A549 (cell line): ENCODE data around the gene CTNNA3.

Source experiments
- CTCF ChIP-seq: fragments of >200 bp; sonication (Bioruptor Twin); formaldehyde crosslinking; IDR thresholded peaks from 3 replicates; pipeline ENCODE4 v1.5.1; 2016
- POLR2A ChIP-seq: IDR thresholded peaks from 2 replicates; pipeline ENCODE4 v1.6.1; 2012; ENCODE audit warnings: mild to moderate bottlenecking, low read length
- RAD21 ChIP-seq, 2 experiments: fragments of >200 bp in 1 of 2; sonication (Bioruptor Twin) in 1 of 2; formaldehyde crosslinking in 1 of 2; IDR thresholded peaks in 1 of 2; conservative IDR thresholded peaks in 1 of 2; 2 replicates in 1 of 2; 3 replicates in 1 of 2; pipeline ENCODE4 v1.6.1; 2012 to 2018; ENCODE audit warnings: inconsistent platforms in 1 of 2
- RNF2 ChIP-seq: fragments of 200-600 bp; sonication (generic); IDR thresholded peaks from 2 replicates; pipeline ENCODE4 v1.6.1; 2016; ENCODE audit warnings: low read depth, mild to moderate bottlenecking, antibody characterized with exemption, moderate library complexity, borderline replicate concordance
- TF ChIP-seq, protein P1 (sequence below): fragments of 200-600 bp; sonication (generic); IDR thresholded peaks from 2 replicates; pipeline ENCODE4 v1.6.1; 2016; ENCODE audit warnings: antibody characterized with exemption, mild to moderate bottlenecking, moderate library complexity

DNA sequence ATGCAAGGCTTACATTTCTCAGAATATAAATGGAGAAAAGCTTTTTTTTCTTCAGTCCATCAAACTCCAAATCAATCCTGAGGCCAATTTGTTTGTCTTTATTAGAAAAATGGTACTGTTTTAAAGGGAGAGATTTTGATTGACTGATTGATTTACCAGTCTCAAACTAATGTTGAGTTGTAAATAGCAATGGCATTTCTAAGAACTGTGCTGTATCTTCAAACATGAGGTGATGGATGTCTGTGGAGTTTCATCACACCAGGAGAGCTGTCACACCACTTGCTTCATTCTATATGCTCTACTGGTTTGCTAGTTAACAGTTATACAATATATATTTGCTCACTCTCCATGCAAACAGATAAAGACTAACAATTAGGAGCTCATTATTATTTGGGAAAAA lies 809.1 kb downstream of the CTNNA3 start:
- TF ChIP-seq CTCF: no peak
- no peak for TF ChIP-seq RAD21 (conservative IDR thresholded peaks at IDR 0.05 in 1 of 2, IDR thresholded peaks at IDR 0.05 in 1 of 2)
- no peak for TF ChIP-seq RNF2
- no peak for TF ChIP-seq POLR2A
- TF ChIP-seq, protein P1, sequence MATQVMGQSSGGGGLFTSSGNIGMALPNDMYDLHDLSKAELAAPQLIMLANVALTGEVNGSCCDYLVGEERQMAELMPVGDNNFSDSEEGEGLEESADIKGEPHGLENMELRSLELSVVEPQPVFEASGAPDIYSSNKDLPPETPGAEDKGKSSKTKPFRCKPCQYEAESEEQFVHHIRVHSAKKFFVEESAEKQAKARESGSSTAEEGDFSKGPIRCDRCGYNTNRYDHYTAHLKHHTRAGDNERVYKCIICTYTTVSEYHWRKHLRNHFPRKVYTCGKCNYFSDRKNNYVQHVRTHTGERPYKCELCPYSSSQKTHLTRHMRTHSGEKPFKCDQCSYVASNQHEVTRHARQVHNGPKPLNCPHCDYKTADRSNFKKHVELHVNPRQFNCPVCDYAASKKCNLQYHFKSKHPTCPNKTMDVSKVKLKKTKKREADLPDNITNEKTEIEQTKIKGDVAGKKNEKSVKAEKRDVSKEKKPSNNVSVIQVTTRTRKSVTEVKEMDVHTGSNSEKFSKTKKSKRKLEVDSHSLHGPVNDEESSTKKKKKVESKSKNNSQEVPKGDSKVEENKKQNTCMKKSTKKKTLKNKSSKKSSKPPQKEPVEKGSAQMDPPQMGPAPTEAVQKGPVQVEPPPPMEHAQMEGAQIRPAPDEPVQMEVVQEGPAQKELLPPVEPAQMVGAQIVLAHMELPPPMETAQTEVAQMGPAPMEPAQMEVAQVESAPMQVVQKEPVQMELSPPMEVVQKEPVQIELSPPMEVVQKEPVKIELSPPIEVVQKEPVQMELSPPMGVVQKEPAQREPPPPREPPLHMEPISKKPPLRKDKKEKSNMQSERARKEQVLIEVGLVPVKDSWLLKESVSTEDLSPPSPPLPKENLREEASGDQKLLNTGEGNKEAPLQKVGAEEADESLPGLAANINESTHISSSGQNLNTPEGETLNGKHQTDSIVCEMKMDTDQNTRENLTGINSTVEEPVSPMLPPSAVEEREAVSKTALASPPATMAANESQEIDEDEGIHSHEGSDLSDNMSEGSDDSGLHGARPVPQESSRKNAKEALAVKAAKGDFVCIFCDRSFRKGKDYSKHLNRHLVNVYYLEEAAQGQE: no peak
